PC-3 (cell line): ENCODE measurements around the gene KRTAP6-2.

Experiments used
- EZH2 ChIP-seq: fragments of 300-600 bp; sonication (generic); IDR thresholded peaks from one replicate; pipeline ENCODE4 v1.6.1; 2017; ENCODE audit warnings: antibody characterized with exemption, mild to moderate bottlenecking, low read length; ENCODE audit not compliant: unreplicated experiment
- EZH2phosphoT487 ChIP-seq: fragments of 300-600 bp; sonication (generic); IDR thresholded peaks from 2 replicates; pipeline ENCODE4 v1.6.1; 2018; ENCODE audit warnings: mild to moderate bottlenecking, antibody characterized with exemption, low read length, borderline replicate concordance
- TF ChIP-seq, protein P1 (sequence below): fragments of 300-600 bp; sonication (generic); conservative IDR thresholded peaks from 2 replicates; pipeline ENCODE4 v1.5.1; 2017; ENCODE audit warnings: antibody characterized with exemption, low read depth, mild to moderate bottlenecking, low read length

DNA sequence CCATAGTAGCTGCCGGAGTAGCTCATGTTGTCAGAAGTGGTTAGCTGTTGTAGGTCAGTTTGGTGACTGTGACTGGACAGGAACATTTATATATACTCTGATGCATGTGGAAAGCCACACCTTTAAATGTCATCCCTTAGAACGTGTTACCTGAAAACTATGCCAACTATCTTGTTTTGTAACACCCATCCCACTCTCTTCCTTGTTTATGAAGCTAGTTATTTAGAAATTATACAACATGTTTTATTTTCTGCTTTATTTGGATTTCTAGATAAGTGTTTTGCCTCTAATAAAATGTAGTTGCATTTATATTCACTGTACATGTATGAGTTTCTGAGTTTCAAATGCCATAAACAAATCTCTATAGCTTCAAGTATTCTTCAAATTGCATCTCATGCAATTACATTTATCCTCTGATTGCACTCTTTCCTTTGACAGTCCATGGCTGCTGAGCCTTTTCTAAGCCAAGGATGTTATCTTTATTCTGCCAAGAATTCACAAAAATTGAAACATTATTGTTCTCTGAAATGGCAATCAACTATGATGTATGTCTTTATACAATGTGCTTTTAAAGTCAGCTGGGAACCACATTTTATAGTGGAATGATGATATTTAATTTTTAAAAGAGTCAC is 37.3 kb downstream of the KRTAP6-2 start, which contains the start of gene KRTAP19-7:
- TF ChIP-seq, protein P1, sequence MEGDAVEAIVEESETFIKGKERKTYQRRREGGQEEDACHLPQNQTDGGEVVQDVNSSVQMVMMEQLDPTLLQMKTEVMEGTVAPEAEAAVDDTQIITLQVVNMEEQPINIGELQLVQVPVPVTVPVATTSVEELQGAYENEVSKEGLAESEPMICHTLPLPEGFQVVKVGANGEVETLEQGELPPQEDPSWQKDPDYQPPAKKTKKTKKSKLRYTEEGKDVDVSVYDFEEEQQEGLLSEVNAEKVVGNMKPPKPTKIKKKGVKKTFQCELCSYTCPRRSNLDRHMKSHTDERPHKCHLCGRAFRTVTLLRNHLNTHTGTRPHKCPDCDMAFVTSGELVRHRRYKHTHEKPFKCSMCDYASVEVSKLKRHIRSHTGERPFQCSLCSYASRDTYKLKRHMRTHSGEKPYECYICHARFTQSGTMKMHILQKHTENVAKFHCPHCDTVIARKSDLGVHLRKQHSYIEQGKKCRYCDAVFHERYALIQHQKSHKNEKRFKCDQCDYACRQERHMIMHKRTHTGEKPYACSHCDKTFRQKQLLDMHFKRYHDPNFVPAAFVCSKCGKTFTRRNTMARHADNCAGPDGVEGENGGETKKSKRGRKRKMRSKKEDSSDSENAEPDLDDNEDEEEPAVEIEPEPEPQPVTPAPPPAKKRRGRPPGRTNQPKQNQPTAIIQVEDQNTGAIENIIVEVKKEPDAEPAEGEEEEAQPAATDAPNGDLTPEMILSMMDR = no peak
- TF ChIP-seq EZH2 (no peak), EZH2phosphoT487 (no peak)
